Measurements from ENCODE around the gene DDAH2. TPM values are rescaled to one million over a fixed set of nuclear protein-coding genes. Genes with fewer than 3 reads are reported as not detected.
A peak's percentile ranks its signal among the peaks of the same experiment; 100 is the strongest.

DDAH2 gene
- total RNA-seq, 1 donor from 2014 or later, result 67.0 TPM

- peak; percentile 58 for DNase-seq
- Histone ChIP-seq H3K36me3 (peaks cover 42% of the 10 kb centered on the region), H3K27ac (peak overlapping the region; percentile 93), H3K4me3 (peak overlapping the region; percentile 86), H3K27me3 (ENCODE audit: low read depth) (no peaks in the 10 kb centered on the region), H3K4me1 (peaks cover 75% of the 10 kb centered on the region), H3K9me3 (no peaks in the 10 kb centered on the region)
- intact Hi-C loops (cut with DNase I), result loop anchor here (10.0 kb wide), 1 partner anchor 100 kb away; no protein-coding TSS in a partner anchor
- ATAC-seq, result peak; percentile 5 to 35
- no peak for TF ChIP-seq CTCF (IDR thresholded peaks at IDR 0.05)
Measured at GRCh38 chr6:31734821-31735406, 5.8 kb upstream of the DDAH2 start.

GRCh38 chr6:31734247-31734820 is 5.2 kb upstream of the DDAH2 start:
- H3K9me3 ChIP-seq, result no peaks in the 10 kb centered on the region
- intact Hi-C loops (cut with DNase I), result loop anchor here (10.0 kb wide), 1 partner anchor 100 kb away; no protein-coding TSS in a partner anchor
- H3K4me3 ChIP-seq, result peak overlapping the region; percentile 86
- no peak for TF ChIP-seq CTCF (IDR thresholded peaks at IDR 0.05)
- no peaks in the 10 kb centered on the region for H3K27me3 ChIP-seq (ENCODE audit: low read depth)
- H3K4me1 ChIP-seq, result peaks cover 73% of the 10 kb centered on the region
- peaks cover 42% of the 10 kb centered on the region for H3K36me3 ChIP-seq
- ATAC-seq (no peak), DNase-seq (peak; percentile 60)
- peak overlapping the region; percentile 93 for H3K27ac ChIP-seq

- TF ChIP-seq CTCF (IDR thresholded peaks at IDR 0.05), result no peak
- ATAC-seq, result no peak
- Histone ChIP-seq H3K27ac (peak overlapping the region; percentile 93), H3K9me3 (no peaks in the 10 kb centered on the region), H3K4me3 (peak overlapping the region; percentile 86), H3K36me3 (peaks cover 42% of the 10 kb centered on the region), H3K27me3 (ENCODE audit: low read depth) (no peaks in the 10 kb centered on the region), H3K4me1 (peaks cover 71% of the 10 kb centered on the region)
- no peak for DNase-seq
- intact Hi-C loops (cut with DNase I), result loop anchor here (10.0 kb wide), 1 partner anchor 101 kb away; no protein-coding TSS in a partner anchor
Measured at GRCh38 chr6:31733734-31734133, 4.6 kb upstream of the DDAH2 start.

GRCh38 chr6:31732029-31732428 is 2.9 kb upstream of the DDAH2 start:
- DNase-seq (no peak), ATAC-seq (no peak)
- Histone ChIP-seq H3K4me3 (no peak overlapping the region), H3K27me3 (ENCODE audit: low read depth) (no peaks in the 10 kb centered on the region), H3K27ac (no peak overlapping the region), H3K4me1 (peaks cover 71% of the 10 kb centered on the region), H3K36me3 (peaks cover 53% of the 10 kb centered on the region), H3K9me3 (no peaks in the 10 kb centered on the region)
- intact Hi-C loops (cut with DNase I), result loop anchor here (10.0 kb wide), 1 partner anchor 103 kb away; no protein-coding TSS in a partner anchor
- TF ChIP-seq CTCF (IDR thresholded peaks at IDR 0.05), result no peak

- peaks cover 79% of the 10 kb centered on the region for H3K4me1 ChIP-seq
- intact Hi-C loops (cut with DNase I), result loop anchor here (10.0 kb wide), 1 partner anchor 104 kb away; no protein-coding TSS in a partner anchor
Measured at GRCh38 chr6:31730631-31731086, 1.6 kb upstream of the DDAH2 start.

More at GRCh38 chr6:31730631-31731086, 1.6 kb upstream of the DDAH2 start:
- TF ChIP-seq CTCF (IDR thresholded peaks at IDR 0.05), result no peak
- no peaks in the 10 kb centered on the region for H3K27me3 ChIP-seq (ENCODE audit: low read depth)
- H3K27ac ChIP-seq, result peak overlapping the region; percentile 93
- H3K36me3 ChIP-seq, result peaks cover 64% of the 10 kb centered on the region
- H3K9me3 ChIP-seq, result no peaks in the 10 kb centered on the region
- H3K4me3 ChIP-seq, result peak overlapping the region; percentile 91
- ATAC-seq (no peak), DNase-seq (no peak)
